Muscle of back (tissue), 11 donors: Measurements from ENCODE around the gene FANCI. TPM values are rescaled to one million over a fixed set of nuclear protein-coding genes. Genes with fewer than 3 reads are reported as not detected.
"Not testable (repeated sequence)": the region's sequence is repeated elsewhere in the genome, so short reads cannot be mapped to it uniquely, and the experiment has no call there.

Experiments
- DNase-seq, 3 donors: peaks; one replicate each; pipeline versions ENCODE4 v3.0.0 to v3.0.0-alpha.2; 2013
- polyA plus RNA-seq, 10 donors: library from polyadenylated mRNA; unstranded; fragments of 120-200 nt; gene quantifications; one replicate each; pipeline ENCODE4 v1.2.1, GENCODE V29; 2013; ENCODE audit not compliant: insufficient read length in 10 of 10

The FANCI gene
- polyA plus RNA-seq, 10 donors, result 12.4 to 27.7 (median 16.8) TPM

GRCh38 chr15:89221543-89221942, 22.2 kb upstream of the FANCI start, which contains the start of gene RLBP1:
TSS of gene RLBP1 (minus strand) at chr15:89221579. CDS start at chr15:89218975, 2,604 bp downstream.
- no peak for DNase-seq

- DNase-seq, result no peak
Observed at GRCh38 chr15:89225588-89225987, 18.2 kb upstream of the FANCI start.

GRCh38 chr15:89226359-89227221, 17.2 kb upstream of the FANCI start:
- DNase-seq, result no peak

- no peak for DNase-seq
Observed at GRCh38 chr15:89227425-89227824, 16.4 kb upstream of the FANCI start.

GRCh38 chr15:89230277-89230676, 13.5 kb upstream of the FANCI start:
- DNase-seq, result no peak

GRCh38 chr15:89231832-89232231, 11.9 kb upstream of the FANCI start:
- DNase-seq, result no peak

- not testable (repeated sequence) for DNase-seq
Observed at GRCh38 chr15:89239883-89240810, 3.6 kb upstream of the FANCI start.

- no peak for DNase-seq
Observed at GRCh38 chr15:89243046-89243690, 611 bp upstream of the FANCI start.

GRCh38 chr15:89244574-89244903, 760 bp downstream of the FANCI start:
- no peak for DNase-seq

- no peak for DNase-seq
Observed at GRCh38 chr15:89247446-89247845, 3.7 kb downstream of the FANCI start.

- no peak for DNase-seq
Observed at GRCh38 chr15:89248584-89248983, 4.8 kb downstream of the FANCI start.

- DNase-seq, result not testable (repeated sequence)
Observed at GRCh38 chr15:89250142-89250541, 6.4 kb downstream of the FANCI start.

- DNase-seq, result not testable (repeated sequence)
Observed at GRCh38 chr15:89277281-89277680, 33.5 kb downstream of the FANCI start.

GRCh38 chr15:89278307-89278706, 34.5 kb downstream of the FANCI start:
- no peak for DNase-seq

GRCh38 chr15:89282631-89283030, 38.9 kb downstream of the FANCI start:
- DNase-seq, result no peak

GRCh38 chr15:89283201-89283600, 39.4 kb downstream of the FANCI start:
- no peak for DNase-seq

- DNase-seq, result no peak
Observed at GRCh38 chr15:89291934-89292438, 48.2 kb downstream of the FANCI start.

- no peak for DNase-seq
Observed at GRCh38 chr15:89293012-89293411, 49.2 kb downstream of the FANCI start.

GRCh38 chr15:89299896-89300295, 56.1 kb downstream of the FANCI start:
- peak in 2 of 3 donors; percentile 5 to 27 for DNase-seq

GRCh38 chr15:89301304-89302089, 57.7 kb downstream of the FANCI start:
- no peak for DNase-seq

GRCh38 chr15:89303986-89304385, 60.2 kb downstream of the FANCI start:
- no peak for DNase-seq
